Left hindlimb (tissue), 1 donor: ENCODE results near the gene MAP2K3.
A peak's percentile ranks its signal among the peaks of the same experiment; 100 is the strongest.

Experiments used
- DNase-seq: peaks from one replicate; pipeline ENCODE4 v3.0.0-alpha.2; 2018

The MAP2K3 gene

GRCh38 chr17:21285164-21286065 is 904 bp downstream of the MAP2K3 start:
- no peak for DNase-seq

- DNase-seq = peak; percentile 90
Measured at GRCh38 chr17:21286066-21286770, 1.7 kb downstream of the MAP2K3 start.

- no peak for DNase-seq
Measured at GRCh38 chr17:21286909-21287702, 2.6 kb downstream of the MAP2K3 start.

GRCh38 chr17:21287703-21288449 is 3.4 kb downstream of the MAP2K3 start:
- DNase-seq = peak; percentile 90

GRCh38 chr17:21288571-21289017 is 4.1 kb downstream of the MAP2K3 start:
- DNase-seq = no peak

GRCh38 chr17:21289175-21289901 is 4.8 kb downstream of the MAP2K3 start:
- no peak for DNase-seq

- no peak for DNase-seq
Measured at GRCh38 chr17:21289902-21290571, 5.5 kb downstream of the MAP2K3 start.

- no peak for DNase-seq
Measured at GRCh38 chr17:21291357-21291756, 6.8 kb downstream of the MAP2K3 start.

- DNase-seq = no peak
Measured at GRCh38 chr17:21291862-21292261, 7.4 kb downstream of the MAP2K3 start.

- DNase-seq = no peak
Measured at GRCh38 chr17:21292867-21293830, 8.6 kb downstream of the MAP2K3 start.

GRCh38 chr17:21293831-21294210 is 9.3 kb downstream of the MAP2K3 start:
- no peak for DNase-seq

GRCh38 chr17:21294321-21295035 is 10.0 kb downstream of the MAP2K3 start:
- no peak for DNase-seq

- no peak for DNase-seq
Measured at GRCh38 chr17:21295036-21295952, 10.8 kb downstream of the MAP2K3 start.

GRCh38 chr17:21296097-21297025 is 11.8 kb downstream of the MAP2K3 start:
- no peak for DNase-seq

GRCh38 chr17:21297026-21297520 is 12.6 kb downstream of the MAP2K3 start:
- no peak for DNase-seq

- DNase-seq = no peak
Measured at GRCh38 chr17:21297597-21297996, 13.1 kb downstream of the MAP2K3 start.
